ENCODE data around the gene DDA1.
"Not testable (repeated sequence)": the region's sequence is repeated elsewhere in the genome, so short reads cannot be mapped to it uniquely, and the experiment has no call there.

The DDA1 gene

DNA sequence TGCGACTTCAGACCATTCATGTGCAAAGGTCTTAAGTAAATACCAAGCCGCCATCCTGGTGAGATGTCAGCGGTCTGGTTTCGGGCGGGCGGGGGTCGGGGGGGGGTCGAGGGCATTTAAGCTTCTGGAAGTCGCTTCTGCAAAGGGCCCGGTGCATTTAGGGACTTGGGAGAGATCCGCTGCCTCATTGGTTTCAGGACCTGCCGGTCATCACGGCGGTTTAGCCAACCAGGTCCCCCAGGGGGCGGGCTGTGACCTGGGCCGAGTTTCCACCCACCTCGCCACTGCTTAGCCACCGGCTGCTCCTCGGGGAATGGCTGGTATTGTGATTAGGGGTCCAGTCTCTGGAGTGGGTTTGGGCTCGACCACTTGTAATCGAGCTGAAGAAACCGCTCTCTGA lies 19.9 kb upstream of the DDA1 start:
- DNase-seq, result peak in 4 of 14 donors; percentile 4 to 21 (median 14)

DNA sequence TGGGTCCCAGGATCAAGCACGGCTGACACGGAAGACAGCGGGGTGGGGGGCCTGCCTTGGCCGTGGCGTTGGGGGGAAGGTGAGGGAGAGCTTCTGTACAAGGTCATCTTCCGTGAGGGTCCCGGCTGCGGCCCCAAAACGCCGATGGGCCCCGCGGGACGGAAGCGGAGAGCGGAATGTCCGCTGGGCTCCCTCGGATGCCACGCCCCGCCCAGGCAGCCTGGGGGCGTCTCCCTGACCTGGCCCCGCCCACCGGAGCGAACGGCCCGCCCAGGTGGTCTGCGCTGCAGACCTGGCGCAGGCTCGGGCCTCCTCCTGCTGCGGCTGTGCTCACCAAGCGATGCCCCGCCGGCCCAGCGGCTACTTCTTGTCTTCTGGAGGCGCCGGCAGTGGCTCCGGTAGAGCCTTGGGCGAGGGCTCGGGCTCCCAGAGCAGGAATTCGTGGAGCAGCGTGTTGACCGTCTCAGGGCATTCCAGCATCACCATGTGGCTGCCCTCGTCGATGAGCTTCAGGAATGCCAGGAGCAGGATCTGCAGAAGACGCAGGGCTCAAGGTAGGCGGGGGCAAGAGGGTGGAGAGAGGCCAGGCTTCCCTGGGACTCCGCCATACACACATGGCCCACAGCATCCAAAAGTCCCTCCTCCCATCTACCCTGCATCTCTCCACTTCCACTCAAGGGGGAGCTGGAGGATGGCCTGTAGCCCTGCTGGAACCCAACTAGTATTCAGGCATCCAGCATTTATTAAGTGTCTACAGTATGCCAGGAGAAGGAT lies 16.9 kb upstream of the DDA1 start:
- peak in 8 of 14 donors; percentile 2 to 58 (median 15) for DNase-seq

DNA sequence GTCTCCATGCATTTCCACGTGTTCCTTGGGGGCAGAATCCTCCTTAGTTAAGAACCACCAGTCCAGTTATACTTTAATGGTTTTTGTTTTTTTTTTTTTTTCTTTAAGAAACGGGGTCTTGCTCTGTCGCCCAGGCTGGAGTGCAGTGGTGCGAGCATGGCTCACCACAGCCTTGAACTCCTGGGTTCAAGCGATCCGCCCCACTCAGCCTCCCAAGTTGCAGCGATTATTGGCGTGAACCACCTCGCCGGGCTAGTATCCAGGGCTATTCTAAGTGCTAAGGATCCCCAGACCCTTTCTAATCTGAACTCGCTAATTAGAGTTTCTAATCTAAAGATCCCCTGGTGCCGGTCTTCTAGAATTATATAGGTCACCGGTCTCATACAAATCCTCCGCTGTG lies 15.8 kb upstream of the DDA1 start:
- DNase-seq, result no peak

DNA sequence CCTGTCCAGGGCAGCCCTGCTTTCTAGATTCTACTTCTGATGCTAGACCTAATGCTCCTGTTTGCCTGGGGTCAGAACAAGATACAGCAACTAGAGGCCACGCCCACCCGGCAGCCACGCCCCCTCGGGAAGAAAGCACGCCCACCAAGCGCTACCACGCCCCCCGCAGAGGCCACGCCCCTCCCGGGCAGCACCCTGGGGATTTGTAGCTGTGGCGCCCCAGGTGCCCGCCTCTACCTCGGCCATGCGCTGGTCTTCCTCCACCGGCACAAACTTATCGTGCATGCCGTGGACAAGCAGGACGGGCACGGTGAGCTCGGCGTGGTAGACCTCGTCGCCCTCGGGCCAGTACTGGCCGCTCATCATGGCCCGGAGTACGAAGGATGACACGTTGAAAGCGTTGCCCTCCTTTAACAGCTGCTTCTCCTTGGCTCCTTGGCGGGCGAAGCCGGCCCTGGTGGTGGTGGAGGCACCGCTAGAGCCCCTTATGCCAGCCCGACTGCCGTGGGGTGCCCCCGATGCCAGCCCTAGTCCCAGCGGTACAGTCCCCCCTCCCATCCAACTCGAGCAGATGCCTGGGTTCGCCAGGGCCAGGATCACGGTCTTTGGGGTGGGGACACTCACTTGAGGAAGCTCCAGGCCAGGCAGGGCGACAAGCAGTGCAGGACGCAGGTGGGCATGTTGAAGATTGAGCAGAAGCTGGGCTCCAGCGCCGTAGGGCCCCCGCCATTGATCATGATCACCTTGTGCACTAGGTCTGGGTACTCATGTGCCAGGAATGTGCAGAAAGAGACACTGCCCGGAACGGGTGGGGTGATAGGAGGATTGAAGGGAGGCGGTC lies 15.1 kb upstream of the DDA1 start:
- DNase-seq, result no peak

DNA sequence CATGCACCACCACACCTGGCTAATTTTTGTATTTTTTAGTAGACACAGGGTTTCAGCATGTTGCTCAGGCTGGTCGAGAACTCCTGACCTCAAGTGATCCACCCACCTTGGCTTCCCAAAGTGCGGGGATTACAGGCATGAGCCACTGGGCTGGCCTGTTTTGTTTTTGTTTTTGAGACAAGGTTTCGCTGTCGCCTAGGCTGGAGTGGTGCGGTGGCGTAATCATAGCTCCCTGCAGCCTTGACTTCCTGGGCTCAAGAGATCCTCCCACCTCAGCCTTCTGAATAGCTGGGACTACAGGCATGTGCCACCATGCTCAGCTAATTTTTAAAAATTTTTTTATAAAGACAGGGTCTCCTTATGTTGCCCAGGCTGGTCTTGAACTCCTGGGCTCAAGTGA lies 13.8 kb upstream of the DDA1 start:
- DNase-seq, result not testable (repeated sequence)

DNA sequence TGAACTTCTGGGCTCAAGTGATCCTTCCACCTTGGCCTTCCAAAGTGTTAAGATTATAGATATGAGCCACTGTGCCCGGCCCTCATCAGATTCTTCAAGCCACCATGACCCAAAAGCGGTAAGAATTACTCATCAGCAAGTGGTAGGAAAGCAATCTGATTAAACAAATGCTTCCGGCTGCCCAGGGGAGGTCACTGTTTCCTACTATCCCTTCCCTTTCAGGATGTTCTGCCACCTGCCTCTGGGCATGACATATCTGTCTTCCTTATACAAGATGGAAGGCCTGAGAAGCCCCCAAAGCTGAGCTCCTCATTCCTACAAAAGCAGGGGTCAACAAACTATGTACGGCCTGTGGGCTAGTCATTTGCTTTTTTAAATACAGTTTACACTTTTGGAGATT lies 13.1 kb upstream of the DDA1 start:
- DNase-seq, result no peak

DNA sequence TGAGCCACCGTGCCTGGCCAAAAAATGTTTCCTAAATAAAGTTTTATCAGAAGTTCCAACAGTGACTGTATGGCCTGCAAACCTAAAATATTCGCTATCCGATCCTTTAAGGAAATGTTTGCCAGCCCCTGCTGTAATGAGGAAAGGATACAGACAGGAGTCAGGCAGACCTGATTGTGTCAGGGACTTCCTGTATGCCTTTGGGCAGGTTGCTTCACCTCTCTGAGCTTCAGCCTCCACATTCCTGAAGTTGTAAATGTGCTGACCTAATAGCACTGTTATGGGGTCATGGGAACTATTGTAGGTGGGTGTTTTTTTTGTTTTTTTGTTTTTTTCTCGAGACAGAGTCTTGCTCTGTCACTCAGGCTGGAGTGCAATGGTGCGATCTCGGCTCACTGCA lies 12.4 kb upstream of the DDA1 start:
- no peak for DNase-seq

DNA sequence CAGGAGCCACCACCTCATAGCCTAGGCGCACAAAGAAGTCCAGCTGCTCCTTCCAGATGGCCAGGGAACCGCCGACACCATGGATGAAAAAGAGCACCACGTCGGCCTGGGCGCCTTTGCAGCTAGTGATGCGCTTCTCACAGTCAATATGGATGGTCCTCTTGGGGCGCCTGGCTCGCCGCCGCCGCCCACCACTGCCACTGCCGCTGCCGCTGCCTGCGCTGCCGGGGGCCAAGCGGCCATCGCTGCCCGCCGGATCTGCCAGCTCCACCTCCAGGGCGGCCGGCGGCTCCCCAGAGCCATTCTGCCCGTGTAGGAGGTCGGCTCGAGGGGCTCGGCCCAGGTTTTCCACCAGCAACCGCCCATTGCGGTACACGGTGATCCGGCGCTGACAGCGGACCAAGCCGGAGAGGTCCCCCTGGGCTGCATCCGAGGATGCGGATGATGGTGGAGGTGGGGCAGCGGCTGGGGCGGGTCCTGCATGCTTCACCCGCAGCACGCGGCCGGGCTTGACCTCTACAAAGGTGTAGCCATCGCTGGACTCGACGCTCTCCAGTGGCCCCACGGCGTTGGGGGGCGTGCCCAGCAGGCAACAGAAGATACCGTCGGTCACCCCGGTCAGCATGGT lies 8.3 kb upstream of the DDA1 start:
- no peak for DNase-seq

DNA sequence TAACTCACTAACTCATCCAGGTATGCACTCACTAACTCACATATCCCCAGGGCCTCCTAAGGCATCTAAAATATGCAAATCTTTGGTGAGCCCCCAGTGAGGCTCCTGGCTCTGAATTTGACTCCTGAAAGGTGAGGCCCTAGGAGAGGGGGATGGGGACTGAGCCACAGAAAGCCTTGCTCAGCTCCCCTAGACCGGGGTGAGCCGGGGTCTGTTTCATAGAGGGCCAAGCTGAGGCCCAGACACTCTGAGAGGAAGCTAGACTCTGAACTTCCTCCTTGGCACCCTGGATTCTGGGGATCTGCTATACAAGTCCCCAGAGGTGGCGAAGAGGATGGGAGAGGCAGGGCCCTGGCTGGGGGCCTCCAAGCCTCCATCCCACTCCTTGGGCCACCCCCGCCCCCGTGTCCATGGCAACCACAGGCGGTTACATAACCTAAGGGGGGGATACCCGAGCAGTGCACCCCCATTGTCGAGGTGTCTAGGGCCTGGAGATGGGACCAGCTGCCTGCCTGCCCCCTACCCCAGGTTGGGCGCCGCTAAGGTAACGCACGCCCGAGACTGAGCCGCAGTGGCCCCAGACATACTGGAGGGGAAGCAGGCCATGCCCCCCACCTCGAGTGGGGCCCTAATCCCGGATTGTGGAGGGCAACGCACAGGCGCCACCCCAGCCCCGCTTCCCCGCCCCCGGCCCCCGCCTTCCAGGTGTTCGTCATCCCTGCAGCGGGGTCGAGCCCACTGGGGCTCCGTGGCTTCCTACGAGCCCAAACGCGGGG lies 6.8 kb upstream of the DDA1 start:
- DNase-seq, result peak in 6 of 14 donors; percentile 5 to 40 (median 25)

DNA sequence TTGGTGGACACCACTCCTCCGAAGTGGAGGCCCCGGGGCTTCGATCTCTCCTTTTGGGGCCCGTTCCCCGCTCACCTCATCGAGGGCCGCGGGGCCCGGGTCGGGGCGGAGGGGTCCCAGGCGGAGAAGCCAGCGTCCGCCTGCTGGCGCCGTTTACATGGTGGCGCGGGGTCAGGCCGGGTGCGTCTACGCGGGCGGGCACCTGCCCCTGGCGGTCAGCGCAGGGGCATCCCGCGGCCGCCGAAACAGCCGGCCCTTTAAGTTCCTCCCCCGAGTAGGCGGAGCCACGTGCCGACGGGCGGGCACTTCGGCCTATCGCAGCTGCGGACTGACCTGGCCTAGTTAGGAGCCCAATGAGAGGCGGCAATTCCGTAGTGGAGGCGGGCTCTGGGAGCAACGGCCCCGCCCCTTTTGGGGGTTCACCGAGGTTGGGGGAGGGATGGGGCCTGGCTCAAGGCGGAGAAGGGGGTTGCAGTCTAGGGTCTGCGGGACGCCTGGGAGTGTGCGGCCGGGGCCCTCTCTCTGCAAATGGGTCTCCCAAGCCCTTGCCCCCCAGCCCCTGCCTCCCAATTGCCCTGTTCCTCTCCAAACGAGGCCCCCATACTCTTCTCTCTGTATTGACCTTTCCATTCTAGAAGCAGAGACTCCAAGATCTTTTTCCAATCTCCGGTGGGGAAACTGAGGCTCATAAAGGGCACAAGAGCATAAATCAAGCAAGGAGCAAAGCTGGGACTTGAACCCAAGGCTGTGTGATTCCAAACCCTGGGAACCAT lies 6.0 kb upstream of the DDA1 start, which contains the start of gene ABHD8:
ABHD8 (minus strand) TSS at position 259 of the 773 bp plus-strand sequence. CDS start 1,809 bp downstream, outside the sequence.
- DNase-seq, result peak; percentile 34 to 94 (median 81)

DNA sequence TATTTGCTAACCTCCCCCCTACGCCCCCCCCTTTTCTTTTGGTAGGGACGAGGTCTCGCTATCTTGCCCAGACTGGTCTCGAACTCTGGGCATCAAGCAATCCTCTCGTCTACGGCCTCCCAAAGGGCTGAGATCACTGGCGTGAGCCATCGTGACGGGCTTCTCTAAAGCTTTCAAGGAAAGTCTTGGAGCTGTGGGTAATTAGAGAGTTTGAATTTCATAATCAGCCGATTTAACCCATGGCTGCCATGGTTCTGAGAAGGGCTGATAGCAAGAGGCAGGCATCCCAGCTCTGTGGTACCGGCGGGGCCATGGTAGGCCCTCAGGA lies 5.5 kb upstream of the DDA1 start:
- peak in 1 of 14 donors; percentile 13 for DNase-seq

DNA sequence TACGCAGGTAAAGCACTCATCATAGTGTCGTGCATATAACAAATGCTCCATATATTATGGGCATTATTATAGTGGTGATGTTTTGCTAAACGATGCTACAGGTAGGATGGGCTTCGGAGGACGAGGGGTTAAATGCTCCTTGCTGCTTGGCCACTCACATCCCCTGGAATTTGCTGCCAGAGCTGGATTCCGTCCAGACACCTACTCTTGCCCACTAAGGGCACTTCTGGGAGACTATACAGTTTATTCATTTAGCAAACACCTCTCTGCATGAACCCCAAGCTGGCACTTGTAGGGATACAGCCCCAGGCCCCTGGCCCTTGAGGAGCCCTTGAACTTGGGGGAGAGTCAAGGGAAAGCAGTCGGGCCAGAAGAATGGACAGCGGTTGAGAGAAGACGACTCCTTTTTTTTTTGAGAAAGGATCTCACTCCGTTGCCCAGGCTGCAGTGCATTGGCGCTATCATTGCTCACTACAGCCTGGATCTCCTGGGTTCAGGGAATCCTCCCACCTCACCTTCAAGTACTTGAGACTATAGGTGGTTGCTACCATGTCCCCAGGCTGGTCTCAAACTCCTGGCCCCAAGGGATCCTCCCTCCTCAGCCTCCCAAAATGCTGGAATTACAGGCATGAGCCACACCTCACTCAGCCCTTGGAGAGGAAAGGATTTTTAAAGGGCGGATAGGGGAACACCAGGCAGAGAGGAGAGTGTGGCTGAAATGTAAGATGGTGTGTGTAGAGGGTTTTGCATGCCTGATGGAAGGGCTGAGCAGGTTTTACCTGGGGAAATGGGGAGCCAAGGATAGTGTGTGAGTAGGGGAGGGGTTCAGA lies 4.8 kb upstream of the DDA1 start:
- peak in 1 of 14 donors; percentile 19 for DNase-seq

DNA sequence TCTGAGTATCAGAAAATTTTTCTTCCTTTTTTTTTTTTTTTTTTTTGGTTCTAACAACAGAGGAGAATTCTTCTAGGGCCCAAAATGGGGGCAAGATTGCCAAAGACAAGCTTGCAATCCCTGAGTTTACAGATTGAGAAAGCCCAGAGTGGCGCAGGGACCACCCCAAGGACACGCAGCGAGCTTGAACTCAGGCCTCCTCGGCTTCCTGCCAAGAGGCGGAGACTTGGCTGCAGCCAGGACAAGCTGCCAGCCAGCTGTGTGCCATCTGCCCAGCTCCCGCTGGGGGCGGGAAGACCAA lies 4.2 kb upstream of the DDA1 start:
- no peak for DNase-seq

DNA sequence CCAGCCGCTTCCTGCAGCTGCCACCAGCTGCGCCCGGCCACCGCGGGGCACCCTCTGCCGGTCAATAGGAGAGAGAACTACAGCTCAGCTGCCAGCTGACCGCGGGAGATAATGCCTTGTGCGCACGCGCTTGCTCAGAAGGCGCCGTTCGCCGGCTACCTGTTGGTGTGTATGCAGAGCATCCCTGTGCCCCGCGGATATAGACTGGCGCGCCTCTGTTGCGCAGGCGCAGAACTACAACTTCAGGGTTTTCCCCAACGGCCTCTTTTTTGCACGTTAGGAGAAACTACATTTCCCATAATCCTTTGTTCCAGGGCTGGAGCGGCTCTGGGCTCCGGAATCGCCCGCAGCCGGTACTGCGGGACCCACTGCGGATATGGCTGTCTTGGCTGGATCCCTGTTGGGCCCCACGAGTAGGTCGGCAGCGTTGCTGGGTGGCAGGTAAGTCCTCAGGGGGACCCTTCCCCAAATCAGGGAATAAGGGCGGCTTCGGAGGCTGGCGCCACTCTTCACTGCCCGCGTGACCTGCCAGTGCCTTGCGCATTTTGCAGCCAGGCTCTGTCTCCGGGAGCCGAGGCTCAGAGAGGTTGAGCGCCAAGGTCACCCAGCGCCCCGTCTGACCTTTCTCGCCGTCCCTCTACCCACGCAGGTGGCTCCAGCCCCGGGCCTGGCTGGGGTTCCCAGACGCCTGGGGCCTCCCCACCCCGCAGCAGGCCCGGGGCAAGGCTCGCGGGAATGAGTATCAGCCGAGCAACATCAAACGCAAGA lies 3.7 kb upstream of the DDA1 start, which contains the start of gene MRPL34:
MRPL34 (plus strand) TSS at position 356 of the 768 bp plus-strand sequence; CDS start at position 377, 21 bp downstream.
- DNase-seq, result peak; percentile 65 to 98 (median 95)

DNA sequence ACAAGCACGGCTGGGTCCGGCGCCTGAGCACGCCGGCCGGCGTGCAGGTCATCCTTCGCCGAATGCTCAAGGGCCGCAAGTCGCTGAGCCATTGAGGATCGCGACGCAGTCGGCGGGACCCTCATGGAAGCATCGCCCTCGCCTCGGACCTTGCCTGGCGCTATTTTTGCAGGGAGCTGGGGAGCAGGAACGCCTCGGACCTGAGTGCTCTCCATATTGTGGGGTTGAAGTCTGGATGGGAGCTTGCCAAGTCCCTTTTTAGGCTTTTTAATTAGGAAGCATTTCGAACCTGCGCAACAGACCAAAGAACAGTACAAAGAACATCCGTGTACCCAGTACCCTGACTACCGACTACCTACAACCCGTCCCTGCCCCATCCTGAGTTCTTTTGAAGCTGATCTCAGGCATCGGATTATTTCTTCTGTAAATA lies 3.1 kb upstream of the DDA1 start:
- DNase-seq, result peak in 2 of 14 donors; percentile 52 to 71

DNA sequence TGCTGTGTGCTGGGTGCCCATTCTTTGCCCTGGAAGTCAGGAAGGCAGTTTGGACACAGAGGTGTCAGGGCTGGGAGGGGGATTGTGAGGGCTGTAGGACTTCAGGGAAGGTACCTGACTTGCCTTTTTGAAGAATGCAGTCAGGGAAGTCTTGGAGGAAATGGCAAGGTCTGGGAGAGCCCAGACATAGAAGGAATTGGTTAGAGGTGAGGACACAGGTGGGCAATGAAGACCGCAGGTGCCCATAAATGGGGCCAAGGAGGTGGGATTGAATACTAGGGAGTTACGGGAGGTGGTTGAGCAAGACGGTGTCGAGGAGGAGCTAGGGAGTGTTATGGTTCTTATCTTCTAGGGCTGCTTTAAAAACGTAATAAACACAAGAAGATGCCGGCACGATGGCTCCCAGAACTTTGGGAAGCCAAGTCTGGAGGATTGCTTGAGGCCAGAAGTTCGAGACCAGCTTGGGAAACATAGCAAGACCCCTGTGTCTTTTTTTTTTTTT lies 1.4 kb upstream of the DDA1 start:
- DNase-seq, result no peak

DNA sequence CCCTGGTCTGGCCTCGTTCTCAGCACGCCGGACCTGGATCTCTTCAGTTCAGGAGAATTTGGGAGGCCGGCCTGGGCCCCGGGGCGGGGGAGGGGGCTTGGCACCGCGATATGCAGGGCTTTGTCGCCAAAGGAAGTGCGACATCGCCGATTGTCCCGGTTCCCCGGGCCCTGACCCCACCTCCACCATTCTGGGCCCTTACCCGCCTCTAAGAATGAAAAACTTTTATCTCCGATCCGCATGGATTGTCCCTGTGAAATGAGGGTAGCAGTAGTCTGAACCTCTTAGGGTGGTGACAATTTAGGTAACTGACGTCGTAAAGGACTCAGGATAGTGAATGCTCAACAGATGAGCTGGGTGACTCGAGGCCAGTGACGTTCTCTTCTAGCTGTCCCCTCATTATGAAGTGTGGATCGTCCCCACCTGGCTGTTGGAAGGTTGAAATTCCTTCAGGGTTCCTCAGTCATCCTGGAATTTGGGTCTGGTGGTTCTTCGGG lies 650 bp downstream of the DDA1 start:
- no peak for DNase-seq

DNA sequence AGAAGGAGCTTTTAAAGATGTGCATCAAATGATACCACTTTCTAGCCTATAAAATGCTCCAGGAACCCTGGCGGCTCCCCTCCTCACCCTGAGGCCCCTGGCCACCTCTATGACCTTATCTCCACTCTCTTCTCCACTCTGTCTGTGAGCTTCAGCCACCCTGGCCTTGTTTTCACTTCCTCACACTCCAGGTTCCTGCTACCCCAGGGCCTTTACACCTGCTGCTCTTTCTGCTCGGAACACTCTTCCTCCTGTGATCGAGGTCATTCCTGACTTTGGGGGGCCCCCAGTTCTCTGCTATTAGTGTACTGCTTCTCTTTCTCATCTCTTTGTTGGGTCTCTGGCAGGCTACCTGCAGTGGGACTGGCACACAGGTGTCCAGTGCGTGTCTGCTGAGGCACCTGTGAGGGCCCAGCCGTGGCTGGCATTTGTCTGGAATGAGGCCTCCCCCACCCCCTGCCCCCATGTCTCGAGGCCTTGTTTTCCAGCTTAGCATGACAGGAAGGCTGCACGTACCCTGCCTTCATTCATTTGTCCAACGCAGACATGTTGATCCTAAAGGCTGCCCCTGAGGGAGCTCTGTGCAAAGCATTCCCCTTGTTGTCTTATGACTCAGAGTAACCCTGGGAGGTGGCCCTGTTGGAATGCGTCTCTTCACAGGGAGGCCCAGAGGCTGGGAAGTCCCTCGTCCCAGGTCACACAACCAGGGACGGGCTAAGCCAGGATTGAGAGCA lies 2.3 kb downstream of the DDA1 start:
- no peak for DNase-seq

Data from C1 segment of cervical spinal cord (tissue), 14 donors.